PC-9 (cell line): ENCODE measurements around the gene MUCL3.

Experiments used
- EZH2 ChIP-seq: fragments of 200-600 bp; sonication (generic); IDR thresholded peaks from 2 replicates; pipeline ENCODE4 v1.8.0; 2017; ENCODE audit warnings: antibody characterized with exemption, low read depth
- TF ChIP-seq, protein P1 (sequence below): fragments of 200-600 bp; sonication (generic); conservative IDR thresholded peaks from 2 replicates; pipeline ENCODE4 v1.6.1; 2017; ENCODE audit warnings: mixed run types, antibody characterized with exemption, mild to moderate bottlenecking, moderate library complexity

DNA sequence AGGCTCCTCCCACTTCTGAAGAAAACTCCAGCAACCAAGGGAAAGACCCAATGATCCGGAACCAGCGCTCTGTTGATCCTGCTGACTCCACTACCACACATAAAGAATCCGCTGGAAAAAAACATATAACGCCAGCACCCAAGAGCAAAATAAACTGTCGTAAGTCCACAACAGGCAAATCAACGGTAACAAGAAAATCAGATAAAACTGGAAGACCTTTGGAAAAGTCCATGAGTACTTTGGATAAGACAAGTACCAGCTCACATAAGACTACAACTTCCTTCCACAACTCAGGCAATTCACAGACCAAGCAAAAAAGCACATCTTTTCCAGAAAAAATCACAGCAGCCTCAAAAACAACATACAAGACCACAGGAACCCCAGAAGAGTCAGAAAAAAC, 8.0 kb downstream of the MUCL3 start:
- TF ChIP-seq, protein P1, sequence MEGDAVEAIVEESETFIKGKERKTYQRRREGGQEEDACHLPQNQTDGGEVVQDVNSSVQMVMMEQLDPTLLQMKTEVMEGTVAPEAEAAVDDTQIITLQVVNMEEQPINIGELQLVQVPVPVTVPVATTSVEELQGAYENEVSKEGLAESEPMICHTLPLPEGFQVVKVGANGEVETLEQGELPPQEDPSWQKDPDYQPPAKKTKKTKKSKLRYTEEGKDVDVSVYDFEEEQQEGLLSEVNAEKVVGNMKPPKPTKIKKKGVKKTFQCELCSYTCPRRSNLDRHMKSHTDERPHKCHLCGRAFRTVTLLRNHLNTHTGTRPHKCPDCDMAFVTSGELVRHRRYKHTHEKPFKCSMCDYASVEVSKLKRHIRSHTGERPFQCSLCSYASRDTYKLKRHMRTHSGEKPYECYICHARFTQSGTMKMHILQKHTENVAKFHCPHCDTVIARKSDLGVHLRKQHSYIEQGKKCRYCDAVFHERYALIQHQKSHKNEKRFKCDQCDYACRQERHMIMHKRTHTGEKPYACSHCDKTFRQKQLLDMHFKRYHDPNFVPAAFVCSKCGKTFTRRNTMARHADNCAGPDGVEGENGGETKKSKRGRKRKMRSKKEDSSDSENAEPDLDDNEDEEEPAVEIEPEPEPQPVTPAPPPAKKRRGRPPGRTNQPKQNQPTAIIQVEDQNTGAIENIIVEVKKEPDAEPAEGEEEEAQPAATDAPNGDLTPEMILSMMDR, result no peak
- no peak for TF ChIP-seq EZH2
